ENCODE data around the gene MB.

MB gene

DNA sequence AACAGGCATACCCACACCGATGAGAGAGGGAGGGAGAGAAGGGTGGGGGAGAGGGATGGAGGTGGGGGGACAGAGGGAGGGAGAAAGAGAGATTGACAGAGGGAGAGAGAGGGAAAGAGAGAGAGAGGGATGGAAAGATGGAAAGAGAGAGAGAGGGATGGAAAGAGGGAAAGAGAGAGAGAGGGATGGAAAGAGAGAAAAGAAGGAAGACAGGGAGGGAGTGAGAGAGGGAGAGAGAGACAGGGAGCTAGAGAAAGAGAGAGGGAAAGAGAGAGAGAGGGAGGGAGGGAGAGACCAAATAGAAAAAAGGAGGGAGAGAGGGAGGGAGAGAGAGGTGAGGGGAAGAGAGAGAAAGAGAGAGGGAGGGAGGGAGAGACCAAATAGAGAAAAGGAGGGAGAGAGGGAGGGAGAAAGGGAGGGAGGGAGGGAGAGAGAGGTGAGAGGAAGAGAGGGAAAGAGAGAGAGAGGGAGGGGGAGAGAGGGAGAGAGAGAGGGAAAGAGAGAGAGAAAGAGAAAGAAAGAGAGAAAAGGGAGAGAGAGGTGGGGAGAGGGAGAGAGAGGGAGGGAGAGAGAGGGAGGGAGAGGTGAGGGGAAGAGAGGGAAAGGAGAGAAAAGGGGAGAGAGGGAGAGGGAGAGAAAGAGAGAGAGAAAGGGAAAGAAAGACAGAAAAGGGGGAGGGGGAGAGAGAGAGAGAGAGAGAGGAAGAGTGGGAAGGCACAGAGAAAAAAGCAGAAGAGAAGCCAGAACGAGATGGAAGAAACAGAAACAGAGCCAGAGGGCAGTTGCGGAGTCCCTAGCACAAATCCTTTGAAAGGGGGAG is 23.8 kb downstream of the MB start:
- DNase-seq: no peak

GRCh38 chr22:35592418-35592967 is 24.6 kb downstream of the MB start:
- DNase-seq: no peak

DNA sequence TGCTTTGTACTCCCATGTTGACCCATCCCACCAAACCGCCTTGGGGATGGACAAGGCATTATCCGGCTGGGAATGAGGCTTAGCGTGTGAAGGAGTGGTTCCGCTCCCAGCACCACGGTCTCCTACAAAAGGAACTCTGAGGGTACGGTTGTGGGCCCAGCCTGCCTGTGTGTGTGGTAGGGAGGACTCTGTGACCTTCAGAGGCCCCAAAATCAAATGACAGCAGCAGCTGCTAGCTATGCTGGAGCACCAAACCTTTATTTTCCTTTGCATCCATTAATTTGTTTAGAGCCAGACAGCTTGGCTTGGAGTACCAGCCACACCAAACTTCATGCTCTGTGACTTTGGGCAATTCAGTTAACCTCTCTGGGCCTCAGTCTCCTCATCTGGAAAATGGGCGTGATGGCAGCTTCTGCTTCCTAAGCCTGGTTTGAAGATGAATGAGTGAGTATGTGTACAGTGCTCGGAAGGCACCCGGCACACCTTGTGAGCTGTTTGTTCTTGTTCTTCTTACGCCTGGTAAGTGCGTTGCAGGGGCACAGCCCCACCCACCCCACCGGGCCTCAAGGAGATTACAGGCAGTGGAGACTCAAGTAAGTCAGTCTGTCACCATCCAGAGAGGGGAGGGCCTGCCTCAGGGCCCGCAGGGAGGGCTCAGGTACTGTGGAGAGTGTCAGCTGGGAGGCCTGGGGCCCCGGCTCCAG is 25.3 kb downstream of the MB start:
- no peak for DNase-seq

DNA sequence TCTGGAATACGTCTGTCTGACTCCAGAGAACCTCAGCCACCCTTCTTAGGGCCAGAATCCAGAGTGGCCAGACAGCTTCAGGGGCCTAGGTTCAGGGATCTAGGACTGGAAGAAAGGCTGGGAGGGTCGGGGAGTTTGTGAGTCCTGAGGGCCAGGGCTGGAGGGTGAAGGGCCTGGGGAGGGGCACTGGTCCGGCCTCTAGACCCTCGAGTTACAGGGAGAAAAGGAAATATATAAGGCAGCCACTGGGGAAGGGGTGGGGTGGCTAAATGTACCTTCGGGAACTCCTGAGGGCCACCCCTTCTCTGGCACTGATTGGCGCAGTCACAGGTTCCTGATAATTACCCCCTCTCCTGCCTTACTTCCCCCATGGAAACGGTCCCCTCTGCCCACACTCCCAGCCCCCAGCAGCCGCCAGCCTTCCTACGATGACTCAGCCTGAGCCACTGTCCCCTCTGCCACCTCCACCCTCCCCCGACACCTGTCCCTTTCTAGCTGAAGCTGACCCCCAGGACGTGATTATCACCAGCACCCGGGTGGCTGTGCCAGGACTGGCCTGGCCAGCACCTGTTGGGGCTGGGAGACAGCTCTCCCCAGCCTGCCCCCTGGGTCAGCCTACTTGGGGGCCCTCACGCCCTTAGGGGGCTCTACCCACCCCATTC is 26.4 kb downstream of the MB start:
- DNase-seq: no peak

GRCh38 chr22:35589756-35590093 is 27.4 kb downstream of the MB start:
- no peak for DNase-seq

DNA sequence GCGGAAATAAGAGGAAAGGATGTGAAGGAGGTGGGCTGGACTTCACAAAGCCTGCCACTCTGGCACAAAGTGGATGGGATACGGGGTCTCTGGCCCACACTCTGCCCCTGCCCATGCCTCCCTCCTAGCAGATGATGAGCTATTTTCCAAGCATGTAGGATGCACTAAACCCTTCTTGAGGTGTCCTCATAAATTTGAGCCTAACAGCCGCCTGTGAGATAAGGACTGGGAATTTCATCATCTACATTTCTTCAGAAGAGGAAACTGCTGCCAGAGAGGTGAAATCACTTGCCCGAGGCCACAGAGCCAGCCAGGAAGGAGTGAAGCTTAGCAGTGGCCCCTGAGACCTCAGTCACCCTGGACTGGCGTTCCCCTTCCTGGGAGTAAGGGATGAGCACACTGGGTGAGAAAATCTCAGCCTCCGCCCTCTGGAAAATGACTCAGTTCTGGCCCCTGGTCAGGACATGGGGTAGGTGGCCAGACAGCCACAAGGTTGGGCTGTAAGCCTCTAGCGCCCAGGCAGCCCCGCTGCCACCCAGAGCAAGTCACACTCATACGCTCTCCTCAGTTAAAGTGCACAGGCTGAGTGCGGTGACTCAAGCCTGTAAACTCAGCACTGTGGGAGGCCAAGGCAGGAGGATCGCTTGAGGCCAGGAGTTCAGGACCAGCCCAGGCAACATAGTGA is 27.9 kb downstream of the MB start:
- no peak for DNase-seq

- DNase-seq: no peak
These were observed 29.2 kb downstream of the MB start for GRCh38 chr22:35587896-35588295.

- no peak for DNase-seq
These were observed 29.7 kb downstream of the MB start for GRCh38 chr22:35587447-35587870.

DNA sequence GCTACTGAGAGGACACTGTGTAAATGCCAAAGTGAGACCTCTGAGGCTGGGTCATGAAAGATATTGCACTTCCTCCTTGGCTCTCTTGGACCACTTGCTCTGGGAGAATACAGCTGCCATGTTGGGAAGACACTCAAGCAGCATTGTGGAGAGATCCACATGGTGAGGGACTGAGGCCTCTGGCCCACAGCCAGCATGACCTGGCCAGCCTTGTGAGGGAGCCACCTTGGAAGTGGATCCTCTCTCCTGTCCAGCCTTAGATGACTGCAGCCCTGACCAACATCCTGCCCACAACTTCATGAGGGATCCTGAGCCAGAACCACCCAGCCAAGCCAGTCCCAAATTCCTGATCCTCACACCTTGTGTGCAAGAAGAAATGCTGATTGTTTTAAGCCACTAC is 30.4 kb downstream of the MB start:
- no peak for DNase-seq

DNA sequence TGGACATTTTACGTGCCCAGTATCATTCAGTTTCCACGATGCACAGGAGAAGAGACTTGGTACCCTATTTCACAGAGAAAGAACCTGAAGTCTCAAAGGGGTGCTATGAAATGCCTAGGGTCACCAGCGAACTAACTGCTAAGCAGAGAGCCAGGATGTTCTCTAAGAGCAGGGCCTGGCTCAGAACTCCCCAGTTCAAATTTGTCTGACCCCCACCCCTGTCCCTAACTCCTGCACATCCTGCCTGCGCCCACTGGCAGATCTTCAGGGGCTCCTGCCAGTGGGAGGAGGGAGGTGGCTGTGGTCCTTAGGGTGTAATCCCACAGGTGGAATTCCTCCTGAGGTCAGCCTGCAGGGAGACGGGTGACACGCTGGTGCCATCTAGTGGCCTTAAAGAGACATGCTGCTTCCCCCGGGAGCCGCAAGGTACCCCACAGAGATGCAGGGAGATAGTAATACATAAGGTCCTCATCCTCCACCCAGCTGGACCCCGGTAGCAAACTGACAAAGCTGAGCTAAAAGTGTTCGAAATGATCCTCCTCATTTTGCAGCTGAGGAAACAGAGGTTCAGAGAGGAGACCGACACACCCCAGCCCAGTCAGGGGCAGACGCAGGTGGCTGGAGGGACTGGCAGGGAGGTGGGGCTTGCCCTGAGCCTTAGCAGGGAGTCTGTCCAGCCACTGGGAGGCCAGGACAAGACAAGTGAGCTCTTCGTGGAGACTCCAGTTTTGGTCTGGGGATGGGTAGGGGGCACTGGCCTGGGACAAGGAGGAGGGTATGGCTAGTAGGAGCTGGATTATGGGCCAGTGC is 34.1 kb downstream of the MB start:
- DNase-seq: peak; percentile 46

DNA sequence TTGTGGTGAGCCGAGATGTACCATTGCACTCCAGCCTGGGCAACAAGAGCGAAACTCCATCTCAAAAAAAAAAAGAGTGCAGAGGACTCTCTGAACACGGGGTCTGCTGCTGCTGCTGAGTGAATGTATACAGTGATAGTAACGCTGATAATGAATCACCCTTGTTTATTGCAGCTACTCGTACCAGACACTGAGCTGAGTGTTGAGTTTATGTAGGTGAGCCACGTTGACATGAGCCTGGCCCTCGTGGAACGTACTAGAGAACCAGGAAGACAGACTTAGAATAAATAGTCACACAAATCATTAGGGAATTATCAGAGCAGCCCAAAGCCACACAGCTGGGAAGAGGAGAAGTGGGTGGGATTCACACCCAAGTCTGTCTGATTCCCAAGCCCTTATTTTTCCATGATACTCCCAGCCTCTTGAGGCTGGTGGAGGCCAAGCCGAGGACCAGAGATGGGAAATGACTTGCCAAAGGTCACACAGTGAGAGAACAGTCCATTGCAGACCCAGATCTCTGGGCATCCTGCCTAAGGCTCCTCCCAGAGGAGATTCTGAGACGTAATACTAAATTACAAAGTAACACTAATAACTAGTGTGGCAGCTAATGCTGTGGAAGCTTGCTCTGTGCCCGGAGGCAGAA is 34.8 kb downstream of the MB start:
- no peak for DNase-seq

- no peak for DNase-seq
These were observed 36.1 kb downstream of the MB start for GRCh38 chr22:35581023-35581413.

DNA sequence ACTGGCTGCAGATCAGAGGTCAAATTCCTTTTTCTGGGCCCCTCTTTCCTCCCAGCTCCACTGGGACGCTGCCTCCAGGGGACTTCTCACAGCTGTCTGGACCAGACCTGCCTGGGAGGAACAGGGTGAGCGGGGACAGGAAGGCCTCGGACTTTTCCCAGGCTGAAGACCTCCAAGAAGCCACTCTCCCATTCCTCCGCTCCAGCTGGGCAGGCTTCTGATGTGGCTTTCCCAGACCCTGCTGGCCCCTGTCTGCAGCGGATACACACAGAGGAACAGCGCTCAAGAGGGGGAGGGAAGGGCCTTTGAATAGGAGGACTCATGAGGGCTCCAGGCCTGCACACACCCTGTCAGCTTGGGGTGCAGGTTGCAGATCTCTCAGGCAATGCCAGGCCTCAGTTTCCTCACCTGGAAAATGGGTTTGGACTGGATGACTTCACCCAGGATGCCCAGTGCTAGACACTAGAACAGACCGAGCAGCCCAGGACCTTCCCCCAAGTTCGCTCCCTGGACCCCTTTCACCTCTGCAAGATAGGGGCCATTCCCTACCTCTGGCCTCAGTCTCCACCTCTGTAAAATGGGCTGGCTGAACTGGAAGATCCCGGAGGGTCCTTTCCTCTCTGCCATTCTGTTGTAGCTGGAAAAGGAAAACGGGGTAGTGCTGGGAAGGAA is 36.6 kb downstream of the MB start:
- DNase-seq: no peak

DNA sequence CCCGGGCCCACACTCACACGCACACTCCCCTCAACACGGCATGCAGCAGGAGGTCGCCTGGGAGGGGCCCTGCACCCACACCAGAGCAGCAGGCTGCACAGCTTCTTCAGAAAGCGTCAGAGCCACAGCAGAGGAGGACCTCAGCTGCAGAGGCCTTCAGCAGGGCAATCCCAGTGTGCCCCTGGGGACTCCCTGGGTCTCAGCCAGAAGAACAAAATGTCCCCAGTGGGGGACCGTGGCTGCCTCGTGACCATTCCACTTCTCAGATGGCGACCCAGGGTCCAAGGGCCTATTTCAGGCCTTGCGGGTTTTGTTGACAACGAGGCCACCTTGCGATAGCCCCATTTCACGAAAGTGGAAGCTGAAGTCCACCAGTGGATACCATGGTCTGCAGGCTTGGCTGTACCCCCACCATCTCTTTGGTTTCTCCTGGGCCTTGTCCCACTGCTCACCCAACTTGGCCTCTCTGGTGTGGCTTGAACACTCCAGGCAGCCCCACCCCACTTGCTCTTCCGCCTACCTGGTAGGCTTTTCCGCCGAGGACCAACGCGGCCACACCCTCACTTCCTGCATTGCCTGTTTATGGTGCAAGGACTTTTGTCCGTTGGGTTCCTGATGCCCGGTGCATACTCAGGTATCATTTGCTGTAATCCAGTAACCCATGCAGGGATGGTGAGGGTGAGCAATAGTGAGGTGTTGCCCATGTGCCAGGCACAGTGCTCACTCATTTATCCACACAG is 38.1 kb downstream of the MB start:
- DNase-seq: no peak

DNA sequence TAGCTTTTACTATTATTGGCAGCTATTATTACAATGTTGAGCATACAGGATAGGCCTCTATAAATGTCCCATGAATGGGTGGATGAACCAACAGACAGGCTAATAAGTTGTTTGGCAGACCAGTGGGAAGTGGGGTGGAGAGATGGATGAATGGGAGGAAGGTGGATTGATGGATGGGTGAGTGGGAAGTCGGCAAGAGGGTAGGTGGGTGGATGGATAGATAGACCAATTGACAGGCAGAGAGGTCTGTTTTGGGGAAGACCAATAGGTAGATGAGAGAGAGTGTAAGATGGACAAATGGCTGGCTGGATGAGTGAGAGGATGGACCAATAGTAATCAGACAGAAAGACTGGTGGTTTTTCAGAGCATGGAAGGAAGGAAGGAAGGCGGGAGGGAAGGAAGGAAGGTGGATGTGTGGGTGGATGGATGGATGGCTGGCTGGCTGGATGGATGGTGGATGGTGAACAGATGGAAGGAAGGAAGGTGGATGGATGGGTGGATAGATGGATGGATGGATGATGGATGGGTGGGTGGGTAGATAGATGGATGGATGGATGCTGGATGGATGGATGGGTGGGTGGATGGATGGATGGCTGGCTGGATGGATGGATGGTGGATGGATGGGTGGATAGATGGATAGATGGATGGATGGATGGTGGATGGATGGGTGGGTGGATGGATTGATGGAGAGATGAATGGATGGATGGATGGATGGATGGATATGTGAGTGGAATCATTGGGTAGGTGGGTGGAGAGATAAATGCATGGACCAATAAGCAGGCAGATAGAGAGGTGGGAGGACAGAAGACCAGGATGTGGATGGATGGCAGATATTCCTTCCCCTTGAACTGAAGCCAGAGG is 39.1 kb downstream of the MB start:
- no peak for DNase-seq

- DNase-seq: no peak
These were observed 40.5 kb downstream of the MB start for GRCh38 chr22:35576671-35577070.

- DNase-seq: no peak
These were observed 41.9 kb downstream of the MB start for GRCh38 chr22:35575116-35575748.

GRCh38 chr22:35572556-35572955 is 44.6 kb downstream of the MB start:
- DNase-seq: no peak

GRCh38 chr22:35570686-35571194 is 46.4 kb downstream of the MB start:
- DNase-seq: no peak

All from activated gamma-delta T cell treated with Interleukin-2 at 50 U/mL for 16 hours (primary cell).